Epithelial cell of proximal tubule (primary cell): ENCODE results near the gene WNK1. TPM values are rescaled to one million over a fixed set of nuclear protein-coding genes. Genes with fewer than 3 reads are reported as not detected.
"Not testable (repeated sequence)": the region's sequence is repeated elsewhere in the genome, so short reads cannot be mapped to it uniquely, and the experiment has no call there.

ENCODE experiments used
- DNase-seq: peaks from one replicate; pipeline ENCODE4 v3.0.0-alpha.2; 2011; ENCODE audit warnings: low read depth
- H3K4me3 ChIP-seq: 2 replicates; pipeline ENCODE4 v1.5.1; 2011; ENCODE audit warnings: low read depth, mild to moderate bottlenecking, low read length
- CTCF ChIP-seq: conservative IDR thresholded peaks from 2 replicates; pipeline ENCODE4 v1.5.1; 2012; ENCODE audit warnings: low read depth, mild to moderate bottlenecking, low read length
- total RNA-seq: library from RNA; depleted of rRNA; stranded (reverse); fragments of >200 nt; gene quantifications from 2 replicates; pipeline ENCODE4 v1.2.3, GENCODE V29; 2015

WNK1 gene
- total RNA-seq, 1 donor from 2014 or later: 53.4 TPM

GRCh38 chr12:836952-837351 lies 84.6 kb downstream of the WNK1 start:
- no peak overlapping the region for H3K4me3 ChIP-seq
- no peak for DNase-seq
- TF ChIP-seq CTCF: no peak

GRCh38 chr12:837548-837947 lies 85.2 kb downstream of the WNK1 start:
- no peak overlapping the region for H3K4me3 ChIP-seq
- TF ChIP-seq CTCF: no peak
- DNase-seq: no peak

GRCh38 chr12:843609-844008 lies 91.2 kb downstream of the WNK1 start:
- no peak for DNase-seq
- no peak overlapping the region for H3K4me3 ChIP-seq
- TF ChIP-seq CTCF: no peak

- H3K4me3 ChIP-seq: no peak overlapping the region
- TF ChIP-seq CTCF: no peak
- DNase-seq: peak; percentile 47
Measured at GRCh38 chr12:846421-846820, 94.0 kb downstream of the WNK1 start.

GRCh38 chr12:848173-848865 lies 95.9 kb downstream of the WNK1 start:
- no peak for TF ChIP-seq CTCF
- H3K4me3 ChIP-seq: no peak overlapping the region
- no peak for DNase-seq

- TF ChIP-seq CTCF: no peak
Measured at GRCh38 chr12:848882-849527, 96.6 kb downstream of the WNK1 start.

GRCh38 chr12:849733-850437 lies 97.5 kb downstream of the WNK1 start:
- DNase-seq, H3K4me3 ChIP-seq: not testable (repeated sequence)

More at GRCh38 chr12:848882-849527, 96.6 kb downstream of the WNK1 start:
- H3K4me3 ChIP-seq: no peak overlapping the region
- DNase-seq: no peak
